AG04450 (cell line): ENCODE data around the gene OR4E1. TPM values are rescaled to one million over a fixed set of nuclear protein-coding genes. Genes with fewer than 3 reads are reported as not detected.
"Not testable (repeated sequence)": the region's sequence is repeated elsewhere in the genome, so short reads cannot be mapped to it uniquely, and the experiment has no call there.

Experiments used
- CTCF ChIA-PET: fragments of 300-600, 350-600 bp; formaldehyde crosslinking; extraction: SDS; loops from one replicate; lab custom pipeline; 2022; ENCODE audit warnings: antibody characterized with exemption, inconsistent platforms; lab: Charles Lee
- POLR2A ChIA-PET: fragments of 350-600 bp; formaldehyde crosslinking; extraction: SDS; loops from one replicate; lab custom pipeline; 2021; ENCODE audit warnings: antibody characterized with exemption, inconsistent platforms; lab: Yijun Ruan, JAX
- DNase-seq: peaks from one replicate; pipeline ENCODE4 v3.0.0-alpha.2; 2011; ENCODE audit warnings: low read depth, low spot score
- H3K27ac ChIP-seq: one replicate; pipeline ENCODE4 v1.5.1; 2012; ENCODE audit warnings: low read depth, low read length, control low read depth
- H3K27me3 ChIP-seq: one replicate; pipeline ENCODE4 v1.6.0; 2012; ENCODE audit warnings: low read length; ENCODE audit not compliant: control insufficient read depth, insufficient read depth
- H3K4me3 ChIP-seq: 2 replicates; pipeline ENCODE4 v1.5.1; 2011; ENCODE audit warnings: mild to moderate bottlenecking, low read depth, low read length, control low read depth
- H3K9me3 ChIP-seq: 2 replicates; pipeline ENCODE4 v1.5.1; 2012; ENCODE audit warnings: low read length; ENCODE audit not compliant: control insufficient read depth, insufficient read depth
- CTCF ChIP-seq: IDR thresholded peaks from 2 replicates; pipeline ENCODE4 v1.5.1; 2011; ENCODE audit warnings: low read depth, low read length, control low read depth, inconsistent platforms
- polyA plus RNA-seq: library from polyadenylated mRNA; depleted of rRNA; stranded (reverse); fragments of >200 nt; gene quantifications from 2 replicates; pipeline ENCODE4 v1.2.3, GENCODE V29; 2011; rRNA removed
- small RNA-seq: library from RNA; depleted of rRNA; stranded (forward); fragments of <200 nt; gene quantifications from one replicate; pipeline ENCODE3, GENCODE V24; 2012; ENCODE audit warnings: low read depth; ENCODE audit not compliant: insufficient read length

Gene OR4E1
- polyA plus RNA-seq, 1 experiment = not detected

GRCh38 chr14:21634840-21635239 lies 38.8 kb downstream of the OR4E1 start, which contains the start of gene OR10G2:
Gene OR10G2, minus strand, starts transcription at chr14:21634940. Its CDS starts 98 bp downstream, at chr14:21634842.
- no peak for TF ChIP-seq CTCF
- Histone ChIP-seq H3K27ac (no peak within 1 kb of the TSS), H3K9me3 (no peaks in the 10 kb centered on the region), H3K4me3 (no peak within 1 kb of the TSS), H3K27me3 (no peaks in the 10 kb centered on the region)
- no peak for DNase-seq
- CTCF ChIA-PET = no interaction called here
- POLR2A ChIA-PET = no interaction called here

- no peak overlapping the region for H3K4me3 ChIP-seq
- H3K9me3 ChIP-seq = no peaks in the 10 kb centered on the region
- no peak for DNase-seq
- no peak overlapping the region for H3K27ac ChIP-seq
- ChIA-PET POLR2A (no interaction called here), CTCF (no interaction called here)
- no peaks in the 10 kb centered on the region for H3K27me3 ChIP-seq
- no peak for TF ChIP-seq CTCF
These were observed 42.5 kb downstream of the OR4E1 start for GRCh38 chr14:21631084-21631483.

- H3K4me3 ChIP-seq, H3K9me3 ChIP-seq, DNase-seq, H3K27me3 ChIP-seq, CTCF ChIA-PET, H3K27ac ChIP-seq, POLR2A ChIA-PET: not testable (repeated sequence)
These were observed 43.1 kb downstream of the OR4E1 start for GRCh38 chr14:21630503-21630902.

- no peaks in the 10 kb centered on the region for H3K9me3 ChIP-seq
- H3K27ac ChIP-seq = no peak overlapping the region
- ChIA-PET CTCF (no interaction called here), POLR2A (no interaction called here)
- no peak overlapping the region for H3K4me3 ChIP-seq
- no peak for TF ChIP-seq CTCF
- DNase-seq = no peak
- H3K27me3 ChIP-seq = no peaks in the 10 kb centered on the region
These were observed 47.0 kb downstream of the OR4E1 start for GRCh38 chr14:21626491-21627230.

Small RNA genes within 50 kb of the gene (small RNA-seq; reads per million reads assigned to genes)
- gene AC243972.3 = not detected

Other genes with a start within 250 kb of the OR4E1 start
- gene CHD8, start 217.7 kb downstream of the OR4E1 start, polyA plus RNA-seq = 26.1 and 40.3 TPM in 2 replicates
- 32.6 and 36.7 TPM in 2 replicates for gene RAB2B, start 196.9 kb downstream of the OR4E1 start, polyA plus RNA-seq
- 93.7 and 94.6 TPM in 2 replicates for gene TOX4, start 196.6 kb downstream of the OR4E1 start, polyA plus RNA-seq
- 62.3 and 66.3 TPM in 2 replicates for gene METTL3, start 162.5 kb downstream of the OR4E1 start, polyA plus RNA-seq
- gene SALL2, start 147.5 kb downstream of the OR4E1 start, polyA plus RNA-seq = 15.0 and 17.1 TPM in 2 replicates
- gene OR10G3, start 93.7 kb downstream of the OR4E1 start, polyA plus RNA-seq = not detected in 2 replicates
- not detected in 2 replicates for gene OR10G2, start 38.9 kb downstream of the OR4E1 start, polyA plus RNA-seq
- not detected in 2 replicates for gene OR4E2, start 20.0 kb downstream of the OR4E1 start, polyA plus RNA-seq